ENCODE data around the gene DVL1.

The DVL1 gene

GRCh38 chr1:1330366-1331067 is 18.7 kb downstream of the DVL1 start:
- Histone ChIP-seq H3K9ac (ENCODE audit: low read length) (peak overlapping the region; percentile 54), H3K36me3 (ENCODE audit: control insufficient read depth, insufficient read depth, low read length, severe bottlenecking) (peaks cover 6% of the 10 kb centered on the region), H3K27me3 (replicated peaks; ENCODE audit: control insufficient read depth, insufficient read depth, low read length) (no peaks in the 10 kb centered on the region), H3K4me3 (ENCODE audit: low read length) (no peak overlapping the region), H3K4me1 (ENCODE audit: control insufficient read depth, insufficient read depth, low read length) (peaks cover 19% of the 10 kb centered on the region), H3K9me3 (ENCODE audit: control insufficient read depth, low read length) (no peaks in the 10 kb centered on the region)
- DNase-seq (ENCODE audit: low read depth), result peak; percentile 40

GRCh38 chr1:1329304-1330210 is 19.7 kb downstream of the DVL1 start:
- Histone ChIP-seq H3K9ac (ENCODE audit: low read length) (no peak overlapping the region), H3K4me3 (ENCODE audit: low read length) (no peak overlapping the region), H3K27me3 (replicated peaks; ENCODE audit: control insufficient read depth, insufficient read depth, low read length) (no peaks in the 10 kb centered on the region), H3K36me3 (ENCODE audit: control insufficient read depth, insufficient read depth, low read length, severe bottlenecking) (peaks cover 6% of the 10 kb centered on the region), H3K4me1 (ENCODE audit: control insufficient read depth, insufficient read depth, low read length) (peaks cover 23% of the 10 kb centered on the region), H3K9me3 (ENCODE audit: control insufficient read depth, low read length) (no peaks in the 10 kb centered on the region)
- no peak for DNase-seq (ENCODE audit: low read depth)

GRCh38 chr1:1328254-1328653 is 21.0 kb downstream of the DVL1 start:
- Histone ChIP-seq H3K27me3 (replicated peaks; ENCODE audit: control insufficient read depth, insufficient read depth, low read length) (no peaks in the 10 kb centered on the region), H3K4me3 (ENCODE audit: low read length) (no peak overlapping the region), H3K36me3 (ENCODE audit: control insufficient read depth, insufficient read depth, low read length, severe bottlenecking) (peaks cover 6% of the 10 kb centered on the region), H3K9me3 (ENCODE audit: control insufficient read depth, low read length) (no peaks in the 10 kb centered on the region), H3K9ac (ENCODE audit: low read length) (no peak overlapping the region), H3K4me1 (ENCODE audit: control insufficient read depth, insufficient read depth, low read length) (peaks cover 27% of the 10 kb centered on the region)
- no peak for DNase-seq (ENCODE audit: low read depth)

GRCh38 chr1:1327291-1327690 is 21.9 kb downstream of the DVL1 start:
- DNase-seq (ENCODE audit: low read depth), result no peak
- Histone ChIP-seq H3K9ac (ENCODE audit: low read length) (no peak overlapping the region), H3K36me3 (ENCODE audit: control insufficient read depth, insufficient read depth, low read length, severe bottlenecking) (peaks cover 6% of the 10 kb centered on the region), H3K27me3 (replicated peaks; ENCODE audit: control insufficient read depth, insufficient read depth, low read length) (no peaks in the 10 kb centered on the region), H3K4me1 (ENCODE audit: control insufficient read depth, insufficient read depth, low read length) (peaks cover 30% of the 10 kb centered on the region), H3K9me3 (ENCODE audit: control insufficient read depth, low read length) (no peaks in the 10 kb centered on the region), H3K4me3 (ENCODE audit: low read length) (no peak overlapping the region)

GRCh38 chr1:1326075-1326605 is 23.1 kb downstream of the DVL1 start:
- Histone ChIP-seq H3K4me1 (ENCODE audit: control insufficient read depth, insufficient read depth, low read length) (peaks cover 30% of the 10 kb centered on the region), H3K9me3 (ENCODE audit: control insufficient read depth, low read length) (no peaks in the 10 kb centered on the region), H3K9ac (ENCODE audit: low read length) (peak overlapping the region; percentile 91), H3K4me3 (ENCODE audit: low read length) (peak overlapping the region; percentile 85), H3K36me3 (ENCODE audit: control insufficient read depth, insufficient read depth, low read length, severe bottlenecking) (peaks cover 6% of the 10 kb centered on the region), H3K27me3 (replicated peaks; ENCODE audit: control insufficient read depth, insufficient read depth, low read length) (no peaks in the 10 kb centered on the region)
- no peak for DNase-seq (ENCODE audit: low read depth)

- peaks cover 29% of the 10 kb centered on the region for H3K4me1 ChIP-seq (ENCODE audit: control insufficient read depth, insufficient read depth, low read length)
- H3K27me3 ChIP-seq (replicated peaks; ENCODE audit: control insufficient read depth, insufficient read depth, low read length), result no peaks in the 10 kb centered on the region
- H3K9ac ChIP-seq (ENCODE audit: low read length), result peak overlapping the region; percentile 91
- DNase-seq (ENCODE audit: low read depth), result no peak
- H3K4me3 ChIP-seq (ENCODE audit: low read length), result peak overlapping the region; percentile 85
- H3K36me3 ChIP-seq (ENCODE audit: control insufficient read depth, insufficient read depth, low read length, severe bottlenecking), result peaks cover 6% of the 10 kb centered on the region
- no peaks in the 10 kb centered on the region for H3K9me3 ChIP-seq (ENCODE audit: control insufficient read depth, low read length)
Observed at GRCh38 chr1:1325288-1326074, 23.7 kb downstream of the DVL1 start.

GRCh38 chr1:1324524-1325287 is 24.5 kb downstream of the DVL1 start, which contains the start of the genes CPTP and INTS11:
Gene CPTP (plus strand): TSS chr1:1324802. CDS start chr1:1326911, 2,109 bp downstream.
Gene INTS11 (minus strand): TSS chr1:1324660. CDS start chr1:1324608, 52 bp downstream.
- DNase-seq (ENCODE audit: low read depth), result peak; percentile 98
- Histone ChIP-seq H3K27me3 (replicated peaks; ENCODE audit: control insufficient read depth, insufficient read depth, low read length) (no peaks in the 10 kb centered on the region), H3K9ac (ENCODE audit: low read length) (peak within 1 kb of the TSS; percentile 93), H3K36me3 (ENCODE audit: control insufficient read depth, insufficient read depth, low read length, severe bottlenecking) (peaks cover 10% of the 10 kb centered on the region), H3K4me1 (ENCODE audit: control insufficient read depth, insufficient read depth, low read length) (peaks cover 27% of the 10 kb centered on the region), H3K4me3 (ENCODE audit: low read length) (peak within 1 kb of the TSS; percentile 85), H3K9me3 (ENCODE audit: control insufficient read depth, low read length) (no peaks in the 10 kb centered on the region)

GRCh38 chr1:1324084-1324523 is 25.1 kb downstream of the DVL1 start:
- Histone ChIP-seq H3K9me3 (ENCODE audit: control insufficient read depth, low read length) (no peaks in the 10 kb centered on the region), H3K36me3 (ENCODE audit: control insufficient read depth, insufficient read depth, low read length, severe bottlenecking) (peaks cover 16% of the 10 kb centered on the region), H3K4me1 (ENCODE audit: control insufficient read depth, insufficient read depth, low read length) (peaks cover 27% of the 10 kb centered on the region), H3K4me3 (ENCODE audit: low read length) (peak overlapping the region; percentile 85), H3K9ac (ENCODE audit: low read length) (peak overlapping the region; percentile 93), H3K27me3 (replicated peaks; ENCODE audit: control insufficient read depth, insufficient read depth, low read length) (no peaks in the 10 kb centered on the region)
- DNase-seq (ENCODE audit: low read depth), result no peak

GRCh38 chr1:1322952-1323351 is 26.3 kb downstream of the DVL1 start:
- no peak for DNase-seq (ENCODE audit: low read depth)
- Histone ChIP-seq H3K36me3 (ENCODE audit: control insufficient read depth, insufficient read depth, low read length, severe bottlenecking) (peaks cover 21% of the 10 kb centered on the region), H3K27me3 (replicated peaks; ENCODE audit: control insufficient read depth, insufficient read depth, low read length) (no peaks in the 10 kb centered on the region), H3K9me3 (ENCODE audit: control insufficient read depth, low read length) (no peaks in the 10 kb centered on the region), H3K4me3 (ENCODE audit: low read length) (no peak overlapping the region), H3K9ac (ENCODE audit: low read length) (peak overlapping the region; percentile 42), H3K4me1 (ENCODE audit: control insufficient read depth, insufficient read depth, low read length) (peaks cover 39% of the 10 kb centered on the region)

- H3K9me3 ChIP-seq (ENCODE audit: control insufficient read depth, low read length), result no peaks in the 10 kb centered on the region
- no peaks in the 10 kb centered on the region for H3K27me3 ChIP-seq (replicated peaks; ENCODE audit: control insufficient read depth, insufficient read depth, low read length)
- no peak for DNase-seq (ENCODE audit: low read depth)
- no peak overlapping the region for H3K9ac ChIP-seq (ENCODE audit: low read length)
- no peak overlapping the region for H3K4me3 ChIP-seq (ENCODE audit: low read length)
- peaks cover 17% of the 10 kb centered on the region for H3K36me3 ChIP-seq (ENCODE audit: control insufficient read depth, insufficient read depth, low read length, severe bottlenecking)
- H3K4me1 ChIP-seq (ENCODE audit: control insufficient read depth, insufficient read depth, low read length), result peaks cover 44% of the 10 kb centered on the region
Observed at GRCh38 chr1:1322418-1322817, 26.8 kb downstream of the DVL1 start.
